ENCODE data around the gene TANC1.
"Not testable (repeated sequence)": the region's sequence is repeated elsewhere in the genome, so short reads cannot be mapped to it uniquely, and the experiment has no call there.

Gene TANC1

DNA sequence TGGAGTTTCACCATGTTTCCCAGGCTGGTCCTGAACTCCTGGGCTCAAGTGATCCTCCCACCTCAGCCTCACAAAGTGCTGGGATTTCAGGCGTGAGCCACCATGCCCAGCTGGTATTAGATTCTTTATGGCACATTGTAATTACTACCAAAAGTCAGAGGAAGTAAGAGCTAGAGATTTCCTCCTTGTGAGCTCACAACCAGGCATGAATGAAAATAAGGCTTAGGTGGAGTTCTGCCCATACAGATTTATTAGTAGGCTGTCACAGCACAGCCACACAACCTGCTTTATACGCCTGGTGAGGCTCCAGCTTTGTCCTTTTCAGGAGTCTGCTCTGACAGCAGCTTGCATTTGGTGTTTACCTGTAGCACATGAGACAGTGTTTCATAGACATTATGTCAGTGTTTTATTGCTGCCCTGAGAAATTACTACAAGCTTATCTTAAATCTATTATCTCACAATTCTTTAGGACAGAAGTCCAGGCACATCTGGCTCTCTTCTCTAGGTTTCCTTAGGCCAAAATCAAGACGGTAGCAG lies 156.6 kb downstream of the TANC1 start:
- no peak for DNase-seq

GRCh38 chr2:159125858-159126257 lies 157.4 kb downstream of the TANC1 start:
- DNase-seq: no peak

DNA sequence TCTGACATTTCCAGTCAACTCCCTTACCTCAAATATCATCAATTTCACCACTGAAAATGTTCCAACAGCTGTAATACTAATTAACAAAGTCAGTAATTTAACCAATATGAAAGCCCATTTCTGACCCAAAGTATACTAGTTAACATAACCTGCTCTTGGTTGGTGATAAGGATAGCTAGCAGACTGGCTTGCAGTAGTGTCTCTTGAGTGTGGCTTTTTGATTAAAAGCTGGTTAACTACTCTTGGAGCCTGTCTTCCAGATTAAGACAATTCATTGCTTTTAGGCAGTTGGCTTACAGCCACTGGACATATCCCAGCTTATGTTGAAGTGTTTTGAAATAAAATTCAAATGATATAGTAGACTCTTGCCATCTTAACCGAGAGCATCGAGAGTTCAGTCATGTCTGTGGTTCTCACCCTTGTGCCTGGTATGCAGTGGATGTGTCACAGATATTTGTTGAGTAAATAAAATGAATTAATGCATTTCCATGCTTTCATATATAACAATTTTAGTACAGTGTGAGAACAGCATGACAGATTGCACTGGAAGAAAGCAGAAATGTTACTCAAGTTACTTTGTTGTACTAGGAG lies 158.1 kb downstream of the TANC1 start:
- no peak for DNase-seq

GRCh38 chr2:159128191-159128590 lies 159.8 kb downstream of the TANC1 start:
- no peak for DNase-seq

DNA sequence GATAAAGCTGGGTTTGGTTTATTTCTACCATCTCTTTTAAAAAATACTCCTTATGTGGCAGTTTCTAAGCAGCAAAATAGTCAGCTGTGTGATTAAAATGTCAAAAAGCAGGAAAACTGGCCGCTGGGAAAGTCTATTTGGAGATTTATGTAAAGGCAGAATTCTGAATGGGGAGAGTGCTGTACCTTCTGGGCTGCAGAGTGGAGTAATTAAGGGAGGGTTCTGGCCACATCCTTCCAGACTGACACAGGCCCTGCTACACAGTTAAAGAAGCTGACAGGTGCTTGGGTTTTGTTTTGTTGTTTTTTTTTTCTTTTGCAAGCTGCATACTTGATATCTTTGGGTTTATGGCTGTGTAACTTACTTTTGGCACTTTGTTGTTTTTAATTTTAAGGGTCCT lies 160.8 kb downstream of the TANC1 start:
- no peak for DNase-seq

GRCh38 chr2:159129824-159130223 lies 161.4 kb downstream of the TANC1 start:
- DNase-seq: no peak

- DNase-seq: no peak
Measured at GRCh38 chr2:159130302-159130701, 161.9 kb downstream of the TANC1 start.

DNA sequence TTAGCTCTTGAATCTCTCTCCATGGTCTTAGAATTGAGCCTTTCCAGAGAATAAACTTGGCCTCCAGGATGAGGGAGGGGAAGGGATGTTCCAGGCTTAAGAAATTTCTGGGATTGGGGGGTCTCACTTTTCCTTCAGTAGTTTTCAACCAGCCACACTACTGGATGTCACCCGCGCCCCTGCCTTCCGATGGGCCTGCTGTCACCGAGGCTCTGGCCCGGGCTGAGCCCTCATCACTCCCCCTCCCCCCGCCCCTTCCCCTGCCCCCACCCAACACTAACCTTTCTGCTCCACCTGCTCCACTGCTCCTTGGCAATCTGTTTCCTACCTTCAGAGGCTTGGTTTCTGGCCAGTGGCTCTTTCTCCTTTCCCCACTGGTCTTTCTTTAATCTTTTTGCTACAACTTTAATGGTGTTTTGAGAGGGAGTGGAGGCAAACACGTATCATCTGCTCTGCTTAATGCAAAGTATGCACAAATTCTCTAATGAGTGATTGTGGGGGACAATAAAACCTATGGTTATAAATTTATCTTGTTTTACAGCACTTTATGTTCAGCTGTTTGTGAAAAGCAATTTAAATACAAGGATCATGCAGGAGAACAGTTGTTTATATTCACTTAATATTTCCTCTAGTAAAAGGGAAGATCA lies 162.9 kb downstream of the TANC1 start:
- DNase-seq: no peak

DNA sequence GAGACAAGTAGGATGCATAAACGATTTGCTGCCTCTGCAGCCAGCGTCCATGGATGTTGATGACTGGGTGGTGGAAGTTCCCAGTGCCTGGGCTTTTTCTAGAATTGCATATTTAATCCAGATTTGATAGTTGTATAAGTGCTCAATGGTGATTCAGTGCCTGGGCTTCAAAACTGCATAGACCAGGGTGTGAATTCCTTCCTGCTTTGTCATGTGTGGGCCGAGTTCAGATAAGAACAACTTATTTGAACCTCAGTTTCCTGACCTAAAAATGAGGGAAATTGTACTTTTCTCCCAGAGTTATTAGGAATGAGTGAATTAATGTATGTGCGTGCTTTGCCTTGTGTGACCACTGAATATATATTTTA lies 163.5 kb downstream of the TANC1 start:
- no peak for DNase-seq

DNA sequence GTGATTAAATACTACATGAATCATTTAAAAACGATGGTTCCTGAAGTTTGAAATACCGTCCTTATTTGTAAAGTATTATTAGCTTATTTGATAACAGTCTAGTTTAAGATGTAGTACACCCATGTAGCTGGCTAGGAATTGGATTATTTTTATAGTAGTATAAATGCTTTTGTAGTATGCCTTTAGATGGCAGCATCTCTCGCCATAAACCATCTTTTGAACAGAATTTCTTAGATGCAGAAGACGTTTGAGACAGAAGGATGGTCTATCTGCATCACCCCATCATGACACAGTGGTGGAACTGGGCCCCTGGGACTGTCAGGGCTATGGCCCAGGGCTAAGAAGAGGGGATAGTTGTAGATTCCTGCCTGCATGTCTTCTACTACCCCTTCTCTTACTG lies 165.4 kb downstream of the TANC1 start:
- no peak for DNase-seq

DNA sequence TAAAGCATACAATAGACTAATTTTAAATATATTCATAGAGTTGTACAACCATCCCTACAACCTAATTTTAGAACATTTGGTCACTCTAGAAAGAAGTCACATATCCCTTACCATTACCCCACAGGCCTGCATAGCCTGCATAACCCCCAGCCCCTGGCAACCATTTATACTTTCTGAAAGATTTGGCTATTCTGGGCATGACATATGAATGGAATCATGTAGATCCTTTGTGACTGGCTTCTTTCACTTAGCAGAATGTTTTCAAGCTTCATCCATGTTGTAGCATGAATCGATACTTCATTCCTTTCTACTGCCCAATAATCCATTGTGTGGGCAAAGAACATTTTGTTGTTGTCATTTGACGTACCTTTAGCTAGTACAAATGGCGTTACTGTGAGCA lies 166.5 kb downstream of the TANC1 start:
- no peak for DNase-seq

DNA sequence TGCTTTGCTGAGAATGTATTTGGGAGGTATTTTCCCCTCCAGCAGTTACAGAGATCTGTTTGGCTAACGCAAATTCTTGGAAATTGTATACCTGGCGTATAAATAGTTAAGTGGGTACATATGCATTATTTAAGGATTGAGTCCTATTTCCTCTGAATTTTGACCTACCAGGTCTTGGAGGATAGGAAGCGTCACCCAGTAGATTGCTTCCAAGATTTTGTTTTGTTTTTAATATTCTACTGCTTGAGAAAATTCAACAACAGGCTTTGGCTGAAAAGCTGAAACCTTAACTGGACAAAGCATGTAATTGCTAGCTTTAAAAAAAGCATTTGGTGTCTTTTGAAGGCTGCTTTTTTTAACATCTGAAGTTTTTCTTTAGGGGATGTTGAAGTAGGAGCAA lies 168.0 kb downstream of the TANC1 start:
- DNase-seq: no peak

DNA sequence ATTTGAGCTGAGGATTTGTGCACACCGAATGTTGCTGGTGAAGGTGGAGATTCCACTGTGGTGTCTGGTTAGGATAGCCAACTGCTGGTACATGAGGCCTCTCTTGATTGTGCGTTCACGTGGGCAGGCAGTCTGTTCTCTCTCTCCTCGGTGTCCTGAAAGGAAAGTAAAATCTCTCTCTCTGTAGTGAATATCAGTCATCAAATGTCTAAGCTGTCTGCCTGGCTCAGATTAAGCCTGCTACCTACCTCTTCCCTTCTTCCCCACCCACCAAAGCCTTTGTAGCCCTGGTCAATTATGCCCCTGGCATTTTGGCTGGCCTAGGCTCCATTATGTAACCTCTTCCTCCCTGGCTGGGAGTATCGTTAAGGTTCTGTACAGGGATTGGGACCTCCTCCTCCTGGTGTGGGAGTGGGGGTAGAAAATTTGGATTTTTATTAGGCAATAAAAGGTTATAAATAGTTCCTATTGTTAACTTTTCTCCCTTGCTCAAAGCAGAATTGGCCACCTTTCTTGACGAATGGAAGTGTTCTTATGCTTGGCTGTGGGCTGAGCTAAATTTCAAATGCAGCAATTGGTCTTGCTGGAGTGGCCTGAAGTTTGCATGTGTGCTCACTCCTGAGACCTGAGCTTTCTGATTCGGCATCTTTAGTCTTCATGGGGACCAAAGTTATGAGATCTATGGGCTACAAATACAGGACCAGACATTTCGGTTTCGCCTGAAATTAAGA lies 169.2 kb downstream of the TANC1 start:
- DNase-seq: no peak

DNA sequence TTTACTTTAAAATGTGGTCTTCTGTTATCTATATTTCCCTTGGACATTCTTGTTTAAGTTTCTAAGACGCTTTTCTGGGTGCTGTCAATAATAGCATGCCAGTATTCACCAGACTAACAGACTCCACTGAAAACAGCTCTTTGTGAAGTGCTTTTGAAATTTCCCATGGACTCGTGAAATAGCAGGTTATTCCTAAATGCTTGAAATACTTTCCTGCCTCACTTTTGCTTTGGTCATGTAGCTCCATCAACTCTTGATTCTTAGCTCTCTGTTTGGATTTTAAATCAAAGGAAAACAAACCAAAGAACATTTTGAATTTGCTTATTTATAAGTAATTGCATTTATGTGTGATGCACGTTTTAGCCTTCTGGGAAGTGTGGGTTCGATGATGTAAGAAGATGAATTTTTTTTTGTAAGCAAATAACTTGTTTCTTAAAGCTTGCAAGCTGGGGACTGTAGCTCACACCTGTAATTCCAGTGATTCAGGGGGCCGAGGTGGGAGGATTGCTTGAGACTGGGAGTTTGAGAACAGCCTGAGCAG lies 170.3 kb downstream of the TANC1 start:
- DNase-seq: no peak

DNA sequence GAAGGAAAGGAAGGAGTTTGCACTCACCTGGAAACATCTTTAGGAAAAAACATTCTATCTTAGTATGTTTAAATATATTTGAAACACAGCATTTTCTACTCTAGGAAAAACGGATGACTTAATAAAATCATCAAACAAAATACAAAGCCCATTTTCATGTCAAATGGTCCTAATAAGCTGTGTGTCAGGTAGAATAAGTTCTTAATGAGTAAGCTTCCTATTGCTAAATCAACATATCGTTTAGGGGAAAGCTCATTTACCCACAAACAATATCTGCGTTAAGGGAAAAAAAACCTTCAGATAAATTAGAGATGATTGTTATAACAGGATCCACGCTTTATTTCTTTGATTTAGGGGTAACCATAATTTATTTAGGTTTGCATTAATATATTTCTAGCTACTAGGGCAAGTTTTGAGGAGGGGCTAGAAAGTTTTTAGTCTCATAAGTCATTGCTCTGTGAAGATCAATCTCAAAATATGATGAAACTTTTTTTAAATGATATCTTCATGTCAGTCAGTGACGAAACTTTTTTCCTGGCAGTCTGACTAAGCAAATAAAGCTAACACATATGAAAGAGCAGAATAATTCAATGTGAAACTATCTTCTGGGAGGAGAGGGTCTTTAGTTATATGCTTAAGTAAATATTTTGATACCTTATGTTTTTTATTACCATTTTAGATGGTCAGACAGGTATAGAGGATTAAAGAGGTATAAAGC lies 170.9 kb downstream of the TANC1 start:
- no peak for DNase-seq

DNA sequence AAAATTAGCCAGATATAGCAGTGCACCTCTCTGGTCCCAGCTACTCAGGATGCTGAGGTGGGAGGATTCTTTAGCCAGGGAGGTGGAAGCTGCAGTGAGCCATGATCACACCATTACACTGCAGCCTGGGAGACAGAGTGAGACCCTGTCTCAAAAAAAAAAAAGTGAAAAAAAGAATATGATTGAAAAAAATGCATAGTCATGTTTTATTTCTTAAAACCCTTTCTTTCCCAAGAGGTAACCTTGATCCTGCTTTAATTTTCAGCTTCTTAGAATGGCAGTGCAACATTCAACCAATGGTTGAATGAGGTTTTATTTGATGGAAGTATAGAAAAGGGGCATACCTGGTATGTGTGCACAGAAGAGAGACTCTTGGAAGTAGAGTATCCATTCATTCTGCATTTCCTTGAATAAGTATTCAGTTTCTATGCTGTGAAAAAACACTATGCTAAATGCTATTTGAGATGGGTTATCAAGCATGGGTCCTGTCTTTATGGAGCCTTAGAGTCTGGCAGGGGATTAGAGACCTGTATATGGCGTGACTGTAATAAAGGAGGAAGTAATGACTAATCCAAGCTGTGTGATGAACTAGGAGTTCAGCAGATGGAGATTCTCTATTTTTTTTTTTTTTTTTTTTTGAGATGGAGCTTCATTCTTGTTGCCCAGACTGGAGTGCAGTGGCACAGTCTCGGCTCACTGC lies 171.8 kb downstream of the TANC1 start:
- DNase-seq: no peak

DNA sequence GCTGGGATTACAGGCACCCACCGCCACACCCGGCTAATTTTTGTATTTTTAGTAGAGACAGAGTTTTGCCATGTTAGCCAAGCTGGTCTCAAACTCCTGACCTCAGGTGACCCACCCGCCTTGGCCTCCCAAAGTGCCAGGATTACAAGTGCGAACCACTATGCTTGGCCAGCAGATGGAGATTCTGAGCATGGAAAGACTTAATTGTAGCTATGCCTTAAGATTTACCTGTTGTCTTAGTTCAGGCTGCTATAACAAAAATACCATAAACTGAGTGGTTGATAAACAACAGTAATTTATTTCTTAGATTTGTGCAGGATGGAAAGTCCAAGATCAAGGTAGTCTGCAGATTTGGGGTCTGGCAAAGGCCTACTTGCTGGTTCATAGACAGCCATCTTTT lies 172.4 kb downstream of the TANC1 start:
- not testable (repeated sequence) for DNase-seq

GRCh38 chr2:159144776-159145614 lies 176.6 kb downstream of the TANC1 start:
- DNase-seq: no peak

DNA sequence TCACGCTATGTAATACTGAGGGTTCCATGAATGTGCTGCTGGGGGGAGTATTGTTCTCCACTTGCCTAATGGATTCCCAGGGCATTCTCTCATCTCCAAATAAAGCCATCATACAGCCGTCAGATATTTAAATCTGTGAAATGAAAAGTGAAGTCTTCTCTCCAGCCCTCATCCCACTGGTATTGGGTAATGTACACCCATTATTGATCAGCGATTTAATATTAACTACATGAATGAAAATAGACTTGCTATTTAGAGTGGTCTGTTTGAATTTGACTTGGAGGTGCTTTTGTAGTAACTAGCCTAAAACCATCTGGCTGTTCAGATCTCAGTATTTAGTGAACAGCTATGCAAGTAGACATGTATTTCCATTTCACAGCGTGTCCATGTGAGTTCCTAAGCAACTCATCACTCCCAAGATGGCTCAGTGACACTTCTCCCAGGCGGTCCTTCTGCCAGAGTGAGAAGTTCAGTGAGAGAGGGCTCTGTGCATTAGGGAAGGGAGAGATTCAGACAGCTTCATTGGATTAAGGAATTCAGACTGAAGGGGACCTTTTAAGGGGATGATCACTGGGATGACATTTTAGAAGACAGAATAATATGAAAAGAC lies 177.4 kb downstream of the TANC1 start:
- no peak for DNase-seq

DNA sequence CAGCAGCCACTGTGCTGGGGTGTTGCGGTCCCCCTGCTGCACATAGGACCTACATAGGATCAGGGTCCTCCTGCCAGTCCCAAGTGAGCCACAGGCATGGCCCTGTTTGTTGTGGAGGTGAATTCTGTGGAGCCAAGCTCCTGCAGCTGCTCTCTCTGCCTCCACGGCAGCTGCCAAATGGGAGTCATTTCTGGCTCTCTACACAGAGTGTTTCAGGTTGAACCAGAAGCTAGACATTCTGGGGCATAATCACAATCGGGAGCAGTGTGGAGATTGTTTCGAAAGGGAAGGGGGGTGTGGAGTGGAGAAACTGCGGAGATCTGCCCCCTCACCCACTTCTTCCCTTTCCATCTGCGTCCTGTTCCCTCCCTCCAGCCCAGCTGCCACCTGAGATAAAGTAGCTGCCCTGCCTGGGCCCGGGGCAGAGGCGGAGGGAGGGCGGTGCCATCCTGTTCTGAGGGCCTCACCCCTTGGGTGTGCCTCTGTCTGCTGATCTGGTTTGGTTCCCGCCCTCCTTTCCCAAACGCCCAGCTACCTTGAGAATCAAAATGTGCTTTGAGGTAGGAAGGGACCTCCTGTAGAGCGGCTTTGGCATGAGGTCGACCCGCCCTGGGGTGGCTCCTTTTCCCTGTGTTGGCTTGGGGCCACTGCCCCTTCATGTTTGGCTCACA lies 178.7 kb downstream of the TANC1 start:
- no peak for DNase-seq

- no peak for DNase-seq
Measured at GRCh38 chr2:159147690-159148089, 179.2 kb downstream of the TANC1 start.
